Stimulated activated CD4-positive, alpha-beta T cell treated with anti-CD3 and anti-CD28 coated beads, Interleukin-1b, Interleukin-23, amount 100 ng/mL, for 1 hour (primary cell): ENCODE data around the gene TBL1XR1.
"Not testable (repeated sequence)": the region's sequence is repeated elsewhere in the genome, so short reads cannot be mapped to it uniquely, and the experiment has no call there.

ENCODE experiments used
- DNase-seq, 2 donors: peaks; one replicate each; pipeline ENCODE4 v3.0.0-alpha.2; 2020; ENCODE audit warnings: low read depth in 2 of 2

The TBL1XR1 gene

GRCh38 chr3:177026505-177027277 lies 170.6 kb downstream of the TBL1XR1 start:
- no peak for DNase-seq

- DNase-seq = no peak
Measured at GRCh38 chr3:177015881-177016280, 181.4 kb downstream of the TBL1XR1 start.

- no peak for DNase-seq
Measured at GRCh38 chr3:177013681-177014280, 183.5 kb downstream of the TBL1XR1 start.

- no peak for DNase-seq
Measured at GRCh38 chr3:177005718-177006405, 191.4 kb downstream of the TBL1XR1 start.

- DNase-seq = not testable (repeated sequence)
Measured at GRCh38 chr3:177000159-177000558, 197.1 kb downstream of the TBL1XR1 start.

GRCh38 chr3:176995946-176996345 lies 201.3 kb downstream of the TBL1XR1 start:
- no peak for DNase-seq

- DNase-seq = no peak
Measured at GRCh38 chr3:176994891-176995781, 202.1 kb downstream of the TBL1XR1 start.

- DNase-seq = no peak
Measured at GRCh38 chr3:176994393-176994792, 202.9 kb downstream of the TBL1XR1 start.

- DNase-seq = no peak
Measured at GRCh38 chr3:176992978-176993377, 204.3 kb downstream of the TBL1XR1 start.

- no peak for DNase-seq
Measured at GRCh38 chr3:176992565-176992964, 204.7 kb downstream of the TBL1XR1 start.

- DNase-seq = no peak
Measured at GRCh38 chr3:176988795-176989194, 208.5 kb downstream of the TBL1XR1 start.

GRCh38 chr3:176987901-176988650 lies 209.2 kb downstream of the TBL1XR1 start:
- no peak for DNase-seq

- DNase-seq = no peak
Measured at GRCh38 chr3:176978441-176978840, 218.8 kb downstream of the TBL1XR1 start.

GRCh38 chr3:176977331-176977730 lies 220.0 kb downstream of the TBL1XR1 start:
- no peak for DNase-seq

GRCh38 chr3:176976586-176976985 lies 220.7 kb downstream of the TBL1XR1 start:
- DNase-seq = no peak

- no peak for DNase-seq
Measured at GRCh38 chr3:176974279-176974678, 223.0 kb downstream of the TBL1XR1 start.

GRCh38 chr3:176971613-176972174 lies 225.6 kb downstream of the TBL1XR1 start:
- no peak for DNase-seq

- DNase-seq = no peak
Measured at GRCh38 chr3:176970770-176971169, 226.5 kb downstream of the TBL1XR1 start.

- no peak for DNase-seq
Measured at GRCh38 chr3:176969506-176969905, 227.8 kb downstream of the TBL1XR1 start.
